WI38 (cell line): ENCODE results near the gene MMP20.
A peak's percentile ranks its signal among the peaks of the same experiment; 100 is the strongest.

Experiments
- H3K4me3 ChIP-seq: 2 replicates; pipeline ENCODE4 v1.5.1; 2011; ENCODE audit warnings: low read depth, mild to moderate bottlenecking, control low read depth, low read length
- TF ChIP-seq, protein P1 (sequence below): IDR thresholded peaks from 2 replicates; pipeline ENCODE4 v1.5.1; 2012; ENCODE audit warnings: low read depth, mild to moderate bottlenecking, control low read depth, low read length

Gene MMP20, protein sequence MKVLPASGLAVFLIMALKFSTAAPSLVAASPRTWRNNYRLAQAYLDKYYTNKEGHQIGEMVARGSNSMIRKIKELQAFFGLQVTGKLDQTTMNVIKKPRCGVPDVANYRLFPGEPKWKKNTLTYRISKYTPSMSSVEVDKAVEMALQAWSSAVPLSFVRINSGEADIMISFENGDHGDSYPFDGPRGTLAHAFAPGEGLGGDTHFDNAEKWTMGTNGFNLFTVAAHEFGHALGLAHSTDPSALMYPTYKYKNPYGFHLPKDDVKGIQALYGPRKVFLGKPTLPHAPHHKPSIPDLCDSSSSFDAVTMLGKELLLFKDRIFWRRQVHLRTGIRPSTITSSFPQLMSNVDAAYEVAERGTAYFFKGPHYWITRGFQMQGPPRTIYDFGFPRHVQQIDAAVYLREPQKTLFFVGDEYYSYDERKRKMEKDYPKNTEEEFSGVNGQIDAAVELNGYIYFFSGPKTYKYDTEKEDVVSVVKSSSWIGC

DNA sequence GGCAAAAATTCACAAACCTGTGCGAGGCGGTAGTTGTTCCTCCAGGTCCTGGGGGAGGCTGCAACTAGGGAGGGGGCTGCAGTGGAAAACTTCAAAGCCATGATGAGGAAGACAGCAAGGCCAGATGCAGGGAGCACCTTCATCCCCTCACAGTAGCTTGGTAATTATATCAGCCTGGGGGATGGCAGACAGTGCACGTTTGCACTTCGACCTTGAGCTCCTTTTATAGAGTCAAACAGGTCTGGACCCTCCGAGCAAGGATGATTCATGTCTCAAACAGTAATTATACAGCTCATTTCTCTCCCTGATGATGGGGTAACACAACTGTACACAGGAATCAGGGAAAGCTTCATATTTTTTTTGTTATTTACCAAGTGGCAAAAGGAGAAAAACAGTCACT is at the start of gene MMP20:
TSS of gene MMP20 (minus strand) at position 156 of the 400 bp plus-strand sequence. CDS start at position 143, 13 bp downstream.
- TF ChIP-seq, protein P1, sequence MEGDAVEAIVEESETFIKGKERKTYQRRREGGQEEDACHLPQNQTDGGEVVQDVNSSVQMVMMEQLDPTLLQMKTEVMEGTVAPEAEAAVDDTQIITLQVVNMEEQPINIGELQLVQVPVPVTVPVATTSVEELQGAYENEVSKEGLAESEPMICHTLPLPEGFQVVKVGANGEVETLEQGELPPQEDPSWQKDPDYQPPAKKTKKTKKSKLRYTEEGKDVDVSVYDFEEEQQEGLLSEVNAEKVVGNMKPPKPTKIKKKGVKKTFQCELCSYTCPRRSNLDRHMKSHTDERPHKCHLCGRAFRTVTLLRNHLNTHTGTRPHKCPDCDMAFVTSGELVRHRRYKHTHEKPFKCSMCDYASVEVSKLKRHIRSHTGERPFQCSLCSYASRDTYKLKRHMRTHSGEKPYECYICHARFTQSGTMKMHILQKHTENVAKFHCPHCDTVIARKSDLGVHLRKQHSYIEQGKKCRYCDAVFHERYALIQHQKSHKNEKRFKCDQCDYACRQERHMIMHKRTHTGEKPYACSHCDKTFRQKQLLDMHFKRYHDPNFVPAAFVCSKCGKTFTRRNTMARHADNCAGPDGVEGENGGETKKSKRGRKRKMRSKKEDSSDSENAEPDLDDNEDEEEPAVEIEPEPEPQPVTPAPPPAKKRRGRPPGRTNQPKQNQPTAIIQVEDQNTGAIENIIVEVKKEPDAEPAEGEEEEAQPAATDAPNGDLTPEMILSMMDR: no peak
- no peak within 1 kb of the TSS for H3K4me3 ChIP-seq

DNA sequence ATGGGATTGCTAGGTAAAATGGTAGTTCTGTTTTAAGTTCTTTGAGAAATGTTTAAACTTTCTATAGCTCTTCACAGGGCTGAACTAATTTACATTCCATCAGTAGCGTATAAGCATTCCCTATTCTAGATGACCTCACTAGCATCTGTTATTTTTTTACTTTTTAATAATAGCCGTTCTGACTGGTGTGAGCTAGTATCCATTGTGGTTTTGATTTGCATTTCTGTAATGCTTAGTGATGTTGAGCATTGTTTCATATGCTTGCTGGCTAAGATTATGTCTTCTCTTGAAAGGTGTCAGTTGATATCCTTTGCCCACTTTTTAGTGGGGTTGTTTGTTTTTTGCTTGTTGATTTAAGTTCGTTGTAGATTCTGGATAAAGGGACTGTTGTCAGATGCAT is 44.5 kb upstream of the MMP20 start:
- TF ChIP-seq, protein P1: no peak
- no peak overlapping the region for H3K4me3 ChIP-seq

DNA sequence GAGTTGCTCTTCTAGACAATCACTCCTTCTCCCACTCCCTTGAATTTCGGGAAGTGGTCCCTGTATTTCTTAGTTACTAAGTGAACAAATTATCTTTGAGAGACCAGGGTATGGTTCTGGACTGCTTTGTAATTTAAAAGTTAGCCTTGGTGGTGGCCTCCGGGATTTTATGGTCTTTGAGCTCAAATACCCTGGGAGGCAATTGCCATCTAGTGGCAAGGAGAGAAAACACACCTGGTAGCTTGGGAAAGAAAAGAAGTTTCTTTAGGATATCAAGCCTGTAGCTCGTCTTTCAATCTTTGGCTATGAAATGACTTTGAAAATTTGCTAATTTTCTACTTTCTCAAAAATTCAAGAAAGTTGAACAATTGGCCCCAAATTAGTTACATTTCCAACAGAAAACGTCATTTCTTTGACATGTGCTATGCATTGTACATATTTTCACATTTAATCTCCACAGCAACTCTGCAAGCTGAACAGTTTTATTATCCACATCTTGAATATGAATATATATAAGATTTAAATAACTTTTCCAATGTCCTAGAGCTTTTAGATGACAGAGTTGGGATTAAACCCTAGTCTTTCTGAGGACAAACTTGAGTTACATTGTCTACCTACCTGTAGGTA is 41.3 kb upstream of the MMP20 start:
- no peak overlapping the region for H3K4me3 ChIP-seq
- TF ChIP-seq, protein P1: peak; percentile 82

DNA sequence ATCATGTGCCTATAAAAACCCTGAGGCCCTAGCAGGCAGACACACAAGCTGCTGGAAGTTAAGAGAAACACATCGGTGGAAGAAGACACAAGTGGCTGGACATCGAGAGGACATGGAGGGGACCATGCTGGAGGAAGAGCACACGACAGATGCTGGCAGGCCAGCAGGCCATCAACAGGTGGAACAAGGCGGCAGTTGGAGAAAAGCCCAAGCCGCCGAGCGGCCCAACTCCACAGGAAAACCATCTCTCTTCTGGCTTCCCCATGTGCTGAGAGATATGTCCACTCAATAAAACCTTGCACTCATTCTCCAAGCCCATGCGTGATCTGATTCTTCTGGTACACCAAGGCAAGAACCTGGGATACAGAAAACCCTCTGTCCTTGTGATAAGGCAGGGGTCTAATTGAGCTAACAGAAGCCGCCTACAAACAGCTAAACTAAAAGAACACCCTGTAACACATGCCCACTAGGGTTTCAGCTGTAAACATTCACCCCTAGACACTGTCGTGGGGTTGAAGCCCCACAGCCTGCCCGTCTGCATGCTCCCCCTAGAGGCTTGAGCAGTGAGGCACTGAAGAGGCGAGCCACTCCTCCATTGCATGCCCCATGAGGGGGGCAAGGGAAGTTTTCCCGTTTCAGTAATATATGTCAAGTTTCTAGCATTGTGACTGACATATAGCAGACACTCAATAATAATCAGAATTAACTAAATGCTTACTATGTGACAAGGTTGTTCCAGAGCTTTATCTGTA is 39.0 kb upstream of the MMP20 start:
- TF ChIP-seq, protein P1: peak; percentile 37

DNA sequence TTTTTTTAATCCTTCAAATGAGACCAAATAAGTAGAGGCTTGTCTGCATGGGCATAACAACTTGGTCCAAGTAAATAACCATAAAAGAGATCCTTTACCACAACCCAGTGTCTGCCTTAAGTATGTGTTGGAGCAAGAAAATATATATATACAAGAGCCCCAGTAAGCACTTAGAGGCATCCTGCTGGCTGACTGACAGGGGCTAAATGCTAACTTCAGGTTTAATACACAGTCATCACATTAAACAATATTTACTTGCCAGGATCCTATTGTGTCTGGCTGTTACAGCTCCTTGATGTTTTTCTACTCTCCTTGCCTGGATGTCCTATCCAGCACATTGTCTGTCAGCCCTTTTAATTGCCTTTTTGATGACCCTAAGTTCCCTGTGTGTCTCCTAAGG is 37.5 kb upstream of the MMP20 start:
- TF ChIP-seq, protein P1: no peak
- H3K4me3 ChIP-seq: no peak overlapping the region

More for the DNA sequence above, 39.0 kb upstream of the MMP20 start:
- no peak overlapping the region for H3K4me3 ChIP-seq

DNA sequence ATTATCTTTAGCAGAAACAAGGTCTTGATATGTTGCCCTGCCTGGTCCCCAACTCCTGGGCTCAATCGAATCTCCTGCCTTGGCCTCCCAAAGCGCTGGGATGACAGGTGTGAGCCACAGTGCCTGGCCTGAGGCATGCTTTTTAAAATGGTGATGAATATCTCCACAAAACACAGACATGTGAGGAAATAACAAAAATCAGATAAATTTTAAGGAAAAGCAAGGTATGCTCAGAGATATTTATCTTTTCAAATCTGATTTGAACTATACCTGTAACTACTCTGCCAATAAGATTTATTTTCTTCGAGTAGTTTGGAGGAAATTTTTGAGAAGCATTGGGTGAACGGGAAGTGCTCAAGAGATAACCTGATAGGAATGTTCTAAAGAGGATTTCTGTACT is 35.9 kb upstream of the MMP20 start:
- TF ChIP-seq, protein P1: no peak
- no peak overlapping the region for H3K4me3 ChIP-seq
